Stimulated activated CD8-positive, alpha-beta memory T cell treated with anti-CD3 and anti-CD28 coated beads, Interleukin-12 subunit alpha, Interleukin-12 subunit beta, amount 100 ng/mL, for 24 hours (primary cell): ENCODE results near the gene FYN.
"Not testable (repeated sequence)": the region's sequence is repeated elsewhere in the genome, so short reads cannot be mapped to it uniquely, and the experiment has no call there.

Source experiments
- DNase-seq: peaks from one replicate; pipeline ENCODE4 v3.0.0-alpha.2; 2020; ENCODE audit errors: extremely low read depth

The FYN gene

GRCh38 chr6:111850295-111850937 is 22.8 kb downstream of the FYN start:
- DNase-seq, result no peak

DNA sequence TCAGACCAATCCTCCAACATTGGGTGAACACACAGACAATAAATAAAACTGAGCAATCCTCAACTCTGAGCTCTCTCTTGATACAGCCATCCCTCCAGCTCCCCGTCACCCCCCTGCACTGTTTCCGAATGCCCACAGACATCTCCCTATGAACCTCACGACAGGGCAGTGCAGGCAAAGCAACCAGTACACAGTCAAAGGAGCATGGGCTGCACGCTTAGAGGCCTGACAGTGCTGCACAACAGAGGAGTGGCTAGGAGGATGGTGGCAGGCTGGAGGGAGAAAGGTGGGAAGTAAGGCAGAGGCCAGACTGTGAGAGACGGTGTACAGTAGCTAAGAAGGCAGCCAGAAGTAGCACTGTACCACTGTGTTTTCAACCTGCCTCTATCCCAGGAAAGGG is 24.0 kb downstream of the FYN start:
- no peak for DNase-seq

- no peak for DNase-seq
Measured at GRCh38 chr6:111848262-111848812, 24.9 kb downstream of the FYN start.

GRCh38 chr6:111846492-111847409 is 26.5 kb downstream of the FYN start:
- no peak for DNase-seq

DNA sequence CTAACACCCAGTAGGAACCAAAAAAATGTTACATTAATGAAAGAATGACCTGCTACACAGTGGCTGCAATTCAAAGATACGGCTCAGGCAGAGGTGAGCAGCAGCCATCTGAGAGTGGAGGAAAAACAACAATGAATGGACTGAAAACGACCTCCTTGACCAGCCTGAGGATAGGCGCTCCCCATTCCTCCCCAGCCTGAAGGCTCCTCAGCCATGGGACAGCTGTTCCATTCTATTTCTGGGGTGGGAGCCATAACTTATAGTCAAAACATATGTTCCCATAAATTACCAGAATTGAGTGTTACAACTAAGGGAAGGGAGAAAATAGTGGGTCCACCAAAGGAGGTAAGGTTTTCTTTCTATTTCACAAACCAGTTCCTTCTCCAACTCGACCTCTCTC is 27.2 kb downstream of the FYN start:
- no peak for DNase-seq

DNA sequence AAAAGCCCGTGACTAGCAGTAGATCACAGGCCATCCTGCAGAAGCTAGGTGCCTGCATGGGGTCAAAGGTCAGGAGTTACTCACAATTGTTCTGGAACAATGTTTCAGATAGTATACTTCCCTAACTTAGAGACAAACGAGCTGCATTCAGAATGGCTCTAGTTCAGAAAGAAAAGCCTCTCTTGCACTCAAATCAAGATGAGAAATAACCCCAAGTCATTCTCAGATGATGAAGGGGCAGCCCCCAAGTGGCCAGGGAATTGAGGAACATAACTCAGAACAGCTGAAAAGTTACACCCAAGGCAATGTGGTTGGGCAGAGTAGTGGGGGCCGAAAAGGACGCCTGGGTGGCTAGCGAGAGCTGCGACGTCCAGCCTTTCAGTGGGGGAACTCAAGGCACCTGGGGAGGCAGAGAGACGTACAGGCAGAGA is 27.8 kb downstream of the FYN start:
- no peak for DNase-seq

- no peak for DNase-seq
Measured at GRCh38 chr6:111844921-111845320, 28.3 kb downstream of the FYN start.

DNA sequence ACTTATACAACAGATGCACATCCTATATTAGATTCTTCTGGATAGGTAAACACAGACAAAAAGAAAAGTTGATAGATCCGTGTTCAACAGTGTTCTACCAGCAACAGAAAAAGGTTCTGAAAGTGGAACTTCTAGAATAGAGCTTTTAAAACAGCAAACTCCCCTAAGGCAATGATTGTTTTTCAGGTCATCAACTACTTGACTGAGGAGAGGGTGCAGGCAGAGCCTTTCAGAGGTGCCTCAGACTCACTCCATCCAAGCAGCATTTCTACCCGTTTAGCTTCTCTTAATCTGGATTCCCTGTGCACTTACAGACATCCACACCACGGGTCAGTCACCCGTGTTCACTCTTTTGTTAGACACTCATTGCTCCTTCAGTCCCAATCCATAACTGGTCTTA is 28.9 kb downstream of the FYN start:
- no peak for DNase-seq

GRCh38 chr6:111843347-111844147 is 29.7 kb downstream of the FYN start:
- DNase-seq, result no peak

DNA sequence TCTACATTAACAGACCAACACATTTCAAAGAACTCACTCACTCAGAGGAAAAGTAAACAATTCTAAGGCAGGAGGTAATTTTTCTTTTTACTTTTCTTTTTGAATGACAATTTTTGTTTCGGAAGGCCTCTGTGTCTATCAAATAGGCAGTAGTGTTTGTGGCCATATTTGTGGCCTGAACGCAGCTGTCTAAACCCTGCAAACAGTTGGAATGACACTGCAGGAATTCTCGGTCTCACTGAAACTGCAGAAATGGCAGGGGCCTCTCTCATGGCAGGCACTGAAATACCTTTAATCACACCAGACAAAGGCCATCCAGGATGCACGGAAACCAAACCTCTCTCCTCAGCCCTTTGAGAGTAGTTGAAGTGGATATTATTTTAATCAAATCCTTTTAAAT is 30.4 kb downstream of the FYN start:
- DNase-seq, result no peak

DNA sequence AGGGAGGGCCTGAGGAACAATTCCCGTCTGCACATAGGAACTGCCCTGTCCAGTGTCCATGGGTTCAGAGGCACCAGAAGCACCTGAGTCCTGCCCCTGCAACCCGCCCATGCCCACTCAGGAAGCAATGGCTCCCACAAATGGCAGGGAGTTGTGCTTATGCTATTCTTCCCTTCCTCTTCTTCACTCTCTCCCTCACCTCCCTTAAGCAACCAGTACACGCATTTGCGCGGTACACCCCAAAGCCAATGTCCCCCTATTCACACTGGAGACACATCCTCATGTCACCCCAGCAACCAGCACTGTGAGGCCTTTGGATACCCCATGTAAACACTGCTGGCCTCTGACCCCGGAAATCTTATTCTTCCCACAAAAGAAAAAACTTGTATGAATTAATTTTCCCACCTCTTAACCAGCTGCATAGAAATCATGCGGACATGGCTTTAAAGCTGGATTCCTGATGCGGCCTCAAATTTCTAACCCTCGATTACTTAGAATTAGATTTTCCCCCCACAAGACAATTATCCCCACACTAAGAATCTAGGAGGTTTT is 30.9 kb downstream of the FYN start:
- no peak for DNase-seq

GRCh38 chr6:111841822-111842221 is 31.4 kb downstream of the FYN start:
- DNase-seq, result no peak

GRCh38 chr6:111840803-111841202 is 32.4 kb downstream of the FYN start:
- DNase-seq, result no peak

DNA sequence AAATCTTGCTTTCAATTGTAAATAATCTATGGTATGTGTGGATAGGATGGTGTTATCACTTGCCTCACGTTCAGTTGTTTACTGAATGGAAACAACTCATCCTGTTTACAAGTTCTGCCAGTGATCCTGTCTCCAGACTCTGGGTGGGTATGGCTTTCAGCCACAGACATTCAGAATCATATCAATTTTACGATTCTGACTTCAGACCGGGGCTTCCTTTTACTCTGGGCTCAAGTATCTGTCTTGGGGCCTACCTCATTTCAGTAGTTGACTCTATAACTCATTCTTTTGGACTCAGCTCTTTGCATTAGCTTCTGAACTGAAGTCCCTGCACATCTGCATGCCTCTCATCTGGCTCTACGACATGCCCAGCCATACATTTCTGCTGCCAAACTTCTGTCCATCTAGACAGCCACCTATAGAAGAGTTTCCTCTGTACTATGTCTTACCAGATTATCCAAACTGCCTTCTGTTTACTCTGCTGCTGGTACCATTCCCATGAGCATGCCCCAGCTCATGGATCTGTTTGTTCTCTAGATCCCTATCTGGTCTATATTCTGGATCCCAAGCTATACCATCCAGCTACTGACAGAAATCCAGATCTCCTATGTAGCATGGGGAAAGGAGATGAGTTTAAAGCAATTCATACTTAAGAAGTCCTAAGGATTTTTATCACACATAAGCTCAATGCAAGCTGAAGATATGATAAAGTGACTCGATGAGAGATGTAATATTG is 34.3 kb downstream of the FYN start:
- no peak for DNase-seq

DNA sequence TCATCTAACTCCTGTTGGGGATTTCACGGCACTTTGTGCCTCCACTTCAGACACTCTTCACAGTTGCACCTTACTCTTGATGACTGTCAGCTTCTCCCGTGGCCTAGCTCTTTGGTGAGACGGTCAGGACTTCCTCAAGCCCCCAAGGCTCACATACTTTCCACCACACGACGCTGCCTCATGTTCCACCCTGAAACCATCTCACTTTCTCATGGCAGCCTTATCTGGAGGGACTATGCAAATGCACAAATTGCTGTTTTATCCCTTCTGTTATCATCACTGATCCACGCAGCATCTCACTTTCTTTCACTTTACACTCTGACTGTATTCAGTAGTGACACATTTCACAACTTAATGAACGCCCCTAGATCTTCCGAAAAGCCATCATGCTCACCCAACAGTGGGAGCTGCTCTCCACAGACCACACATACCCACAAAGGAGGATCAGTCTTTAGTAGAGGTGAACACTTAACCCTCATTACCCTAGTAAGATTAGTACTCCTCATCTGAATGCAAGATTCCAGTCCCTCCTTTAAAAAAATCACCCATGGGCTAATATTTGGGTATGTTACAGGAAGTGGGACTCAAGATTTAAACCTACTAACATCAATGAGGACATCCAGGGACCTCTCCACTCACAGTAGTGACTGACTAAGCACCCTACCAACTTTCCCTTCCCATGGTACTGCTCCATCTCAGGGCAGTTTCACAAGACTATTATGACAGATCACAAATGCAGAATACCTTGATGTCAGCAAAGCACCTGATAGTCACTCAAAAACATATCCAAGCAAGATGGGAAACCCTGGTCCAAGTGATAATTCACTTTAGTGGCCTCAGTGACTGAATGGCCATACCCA is 35.4 kb downstream of the FYN start:
- no peak for DNase-seq

- DNase-seq, result no peak
Measured at GRCh38 chr6:111837007-111837406, 36.2 kb downstream of the FYN start.

- no peak for DNase-seq
Measured at GRCh38 chr6:111835807-111836206, 37.4 kb downstream of the FYN start.

DNA sequence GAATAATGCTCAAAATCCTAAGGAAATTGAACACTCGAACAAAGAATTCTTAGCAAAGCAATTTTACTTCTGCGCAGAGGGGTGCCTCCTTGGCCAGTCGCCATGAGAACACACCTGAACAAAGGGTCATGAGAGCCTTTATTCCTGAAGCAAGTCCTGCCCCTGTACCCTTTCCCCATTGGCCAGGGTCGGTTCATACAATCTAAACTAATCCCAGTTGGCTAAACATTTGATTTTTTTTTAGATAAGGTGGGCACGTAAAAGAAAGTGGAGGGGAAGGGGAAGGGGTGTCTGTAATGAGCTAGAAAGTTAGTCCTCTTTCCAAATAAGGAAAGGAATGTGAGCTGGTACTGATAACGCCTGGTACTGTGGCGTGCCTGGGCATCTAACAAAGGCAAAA is 37.9 kb downstream of the FYN start:
- DNase-seq, result not testable (repeated sequence)

GRCh38 chr6:111834356-111834755 is 38.9 kb downstream of the FYN start:
- no peak for DNase-seq

GRCh38 chr6:111832833-111833418 is 40.3 kb downstream of the FYN start:
- DNase-seq, result no peak
